Lower lobe of right lung (tissue), 2 donors: ENCODE measurements around the gene JPH3. TPM values are rescaled to one million over a fixed set of nuclear protein-coding genes. Genes with fewer than 3 reads are reported as not detected.

Source experiments
- ATAC-seq, 2 donors: fragments of 200-7000 bp; cut with Tn5 transposase; one replicate each; pipeline ENCODE4 v1.9.1; 2020 to 2022; ENCODE audit warnings: mild to moderate bottlenecking in 2 of 2, moderate library complexity in 2 of 2
- DNase-seq: peaks from one replicate; pipeline ENCODE4 v3.0.0-alpha.2; 2020
- H3K27ac ChIP-seq: fragments of 200-600 bp; one replicate; pipeline ENCODE4 v1.8.0; 2022
- H3K27me3 ChIP-seq: fragments of 200-600 bp; one replicate; pipeline ENCODE4 v1.8.0; 2022; ENCODE audit warnings: low read depth
- H3K36me3 ChIP-seq: fragments of 200-600 bp; one replicate; pipeline ENCODE4 v1.8.0; 2022; ENCODE audit warnings: mild to moderate bottlenecking
- H3K4me1 ChIP-seq: fragments of 200-600 bp; one replicate; pipeline ENCODE4 v1.8.0; 2022
- H3K4me3 ChIP-seq: fragments of 200-600 bp; one replicate; pipeline ENCODE4 v1.8.0; 2022; ENCODE audit warnings: mild to moderate bottlenecking
- H3K9me3 ChIP-seq: fragments of 200-600 bp; one replicate; pipeline ENCODE4 v1.8.0; 2022
- CTCF ChIP-seq: fragments of 200-600 bp; IDR thresholded peaks from one replicate; pipeline ENCODE4 v1.8.0; 2022; ENCODE audit warnings: antibody characterized with exemption, mild to moderate bottlenecking
- intact Hi-C: fragments of 100-400 bp; cut with DNase I; formaldehyde crosslinking; loops from one replicate; pipeline ENCODE4 v1.11.0; 2022
- total RNA-seq: library from RNA; stranded (reverse); fragmentation: NEBNext Ultra II Directional; extraction: Animal tissue kit (Norgen Biotek cat#: 25700); gene quantifications from one replicate; pipeline ENCODE4 v1.2.1, GENCODE V29; 2021
- donor health status: DM: no; HTN: yes; CAD: no; lungs with severe emphysema.

JPH3 gene
- total RNA-seq, 1 donor from 2014 or later: 0.12 TPM

GRCh38 chr16:87733190-87733589 is 130.9 kb downstream of the JPH3 start:
- TF ChIP-seq CTCF: no peak
- intact Hi-C loops: no loop called here
- no peaks in the 10 kb centered on the region for H3K27me3 ChIP-seq

GRCh38 chr16:87734644-87735043 is 132.3 kb downstream of the JPH3 start:
- ATAC-seq (no peak), DNase-seq (no peak)
- Histone ChIP-seq H3K9me3 (no peaks in the 10 kb centered on the region), H3K36me3 (peaks cover 38% of the 10 kb centered on the region), H3K27ac (no peak overlapping the region), H3K4me1 (no peaks in the 10 kb centered on the region), H3K27me3 (no peaks in the 10 kb centered on the region), H3K4me3 (no peak overlapping the region)
- intact Hi-C loops: no loop called here
- TF ChIP-seq CTCF: no peak

More at GRCh38 chr16:87733190-87733589, 130.9 kb downstream of the JPH3 start:
- no peak overlapping the region for H3K27ac ChIP-seq
- ATAC-seq (no peak), DNase-seq (no peak)
- no peaks in the 10 kb centered on the region for H3K9me3 ChIP-seq
- peaks cover 51% of the 10 kb centered on the region for H3K36me3 ChIP-seq
- no peaks in the 10 kb centered on the region for H3K4me1 ChIP-seq
- no peak overlapping the region for H3K4me3 ChIP-seq

GRCh38 chr16:87735270-87736007 is 133.1 kb downstream of the JPH3 start:
- TF ChIP-seq CTCF: no peak
- no peaks in the 10 kb centered on the region for H3K4me1 ChIP-seq
- intact Hi-C loops: no loop called here
- no peak overlapping the region for H3K4me3 ChIP-seq
- DNase-seq (no peak), ATAC-seq (no peak)
- H3K27ac ChIP-seq: no peak overlapping the region
- H3K27me3 ChIP-seq: no peaks in the 10 kb centered on the region
- H3K9me3 ChIP-seq: no peaks in the 10 kb centered on the region
- H3K36me3 ChIP-seq: peaks cover 39% of the 10 kb centered on the region

- H3K27ac ChIP-seq: no peak overlapping the region
- intact Hi-C loops: no loop called here
- TF ChIP-seq CTCF: no peak
- no peak overlapping the region for H3K4me3 ChIP-seq
- peaks cover 45% of the 10 kb centered on the region for H3K36me3 ChIP-seq
- no peaks in the 10 kb centered on the region for H3K9me3 ChIP-seq
- H3K4me1 ChIP-seq: no peaks in the 10 kb centered on the region
- ATAC-seq (no peak), DNase-seq (no peak)
- H3K27me3 ChIP-seq: no peaks in the 10 kb centered on the region
Measured at GRCh38 chr16:87736008-87736382, 133.7 kb downstream of the JPH3 start.

GRCh38 chr16:87739801-87740200 is 137.5 kb downstream of the JPH3 start:
- intact Hi-C loops: no loop called here
- H3K36me3 ChIP-seq: peaks cover 52% of the 10 kb centered on the region
- H3K4me3 ChIP-seq: no peak overlapping the region
- no peaks in the 10 kb centered on the region for H3K27me3 ChIP-seq
- no peak for TF ChIP-seq CTCF
- no peaks in the 10 kb centered on the region for H3K9me3 ChIP-seq
- no peak for ATAC-seq
- H3K27ac ChIP-seq: no peak overlapping the region
- no peak for DNase-seq
- H3K4me1 ChIP-seq: no peaks in the 10 kb centered on the region
